Left renal pelvis (tissue), 4 donors: Measurements from ENCODE around the gene ZBTB17. TPM values are rescaled to one million over a fixed set of nuclear protein-coding genes. Genes with fewer than 3 reads are reported as not detected.
"Not testable (repeated sequence)": the region's sequence is repeated elsewhere in the genome, so short reads cannot be mapped to it uniquely, and the experiment has no call there.

Experiments
- DNase-seq, 4 donors: peaks; one replicate each; pipeline ENCODE4 v3.0.0-alpha.2; 2013; ENCODE audit warnings: low read depth in 4 of 4, low spot score in 3 of 4
- polyA plus RNA-seq, 4 donors: library from polyadenylated mRNA; unstranded; fragments of 120-200 nt; gene quantifications; one replicate each; pipeline ENCODE4 v1.2.1, GENCODE V29; 2013; ENCODE audit not compliant: insufficient read length in 4 of 4

The ZBTB17 gene
- polyA plus RNA-seq, 4 donors = 26.7 to 40.9 (median 28.5) TPM

DNA sequence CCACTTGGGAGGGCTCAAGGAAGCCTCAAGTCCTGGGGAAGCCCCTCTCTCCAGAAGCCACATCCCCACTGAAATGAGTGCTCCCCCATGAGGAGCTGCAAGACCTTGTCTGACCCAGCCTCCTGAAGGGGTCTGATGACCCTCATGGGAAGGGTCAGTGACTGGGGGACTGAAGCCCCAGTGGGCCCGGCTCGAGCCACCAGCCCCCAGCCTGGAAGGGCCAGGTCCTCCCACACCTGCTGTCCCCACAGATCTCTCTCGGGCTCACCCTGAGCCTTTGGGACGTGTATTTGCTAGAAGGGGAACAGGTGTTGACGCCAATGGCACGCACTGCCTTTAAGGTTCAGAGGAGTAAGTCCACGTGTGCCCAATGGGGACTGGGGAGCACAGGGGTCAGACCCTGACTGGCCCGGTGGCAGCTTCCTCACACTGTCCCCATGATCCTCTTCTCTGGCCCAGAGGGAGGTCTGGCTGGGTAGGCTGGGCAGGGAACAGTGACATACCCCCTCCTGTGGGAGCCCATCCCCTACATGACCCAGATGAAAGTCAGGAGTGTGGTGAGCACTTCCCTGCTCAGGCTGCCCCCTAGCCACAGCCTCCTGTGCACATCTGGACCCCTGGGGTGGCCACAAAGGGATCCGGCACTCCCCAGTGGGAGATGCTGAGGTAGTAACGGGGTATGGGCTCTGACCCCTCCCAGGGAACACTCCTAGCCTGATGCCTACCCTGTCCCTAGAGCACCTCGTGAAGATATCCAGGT, 15.7 kb upstream of the ZBTB17 start:
- DNase-seq = no peak

DNA sequence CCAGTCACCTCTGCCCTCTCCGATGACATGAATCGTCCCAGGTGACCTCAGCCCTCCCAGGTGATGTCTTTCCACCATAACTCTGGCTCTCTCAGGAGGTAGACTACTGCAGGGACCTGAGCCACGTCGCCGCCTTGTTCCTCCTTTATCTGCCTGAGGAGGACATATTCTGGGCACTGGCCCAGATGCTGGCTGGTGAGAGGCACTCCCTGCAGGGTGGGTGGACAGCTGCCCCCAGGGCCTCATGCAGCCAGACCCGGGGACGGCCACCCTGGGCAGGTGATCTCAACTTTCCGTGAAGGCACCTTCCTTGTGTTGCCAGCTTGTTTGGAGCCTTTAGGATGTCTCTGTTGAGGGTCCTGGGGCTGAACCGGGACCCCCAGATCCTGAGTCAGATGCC, 13.9 kb upstream of the ZBTB17 start:
- no peak for DNase-seq

DNA sequence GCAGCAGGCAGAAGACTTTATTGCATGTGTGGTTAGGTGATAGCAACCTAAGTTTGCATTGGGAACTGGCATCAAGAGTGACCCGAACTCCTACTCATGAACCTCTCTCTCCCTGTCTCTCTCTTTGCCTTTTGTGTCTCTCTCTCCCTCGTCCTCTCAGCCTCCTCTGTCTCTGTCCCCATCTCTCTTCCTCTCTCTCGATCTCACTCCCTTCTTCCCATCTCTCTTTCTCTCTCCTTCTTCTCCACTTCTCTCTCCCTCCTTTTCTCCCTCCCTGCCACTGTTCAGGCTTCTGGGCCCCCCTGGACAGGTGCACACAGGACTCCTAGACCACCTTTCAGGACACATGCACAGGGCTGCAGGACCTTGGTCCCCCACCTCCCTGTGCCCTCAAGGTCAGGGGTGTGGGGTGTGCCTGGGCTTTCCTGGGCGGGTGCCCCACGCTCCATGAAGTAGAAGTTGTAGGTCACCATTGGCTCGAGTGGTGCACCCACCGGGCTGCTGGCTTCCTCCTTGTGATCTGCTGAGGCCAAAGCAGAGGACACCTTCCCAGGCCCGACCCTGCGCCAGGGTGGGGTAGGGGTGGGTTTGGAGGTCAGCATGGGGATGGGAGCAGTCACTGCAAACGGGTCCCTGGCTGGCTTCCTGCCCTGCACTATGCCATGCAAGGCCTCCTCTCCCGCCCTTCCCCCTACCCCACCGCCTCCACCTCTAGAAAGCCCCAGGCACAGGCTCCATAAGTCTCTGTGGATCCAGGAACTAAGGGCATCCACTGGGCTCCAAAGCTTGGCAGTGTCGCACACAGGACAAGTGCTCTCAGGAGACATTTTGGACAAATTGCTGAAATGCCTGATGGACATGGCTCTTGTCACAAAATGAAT, 13.2 kb upstream of the ZBTB17 start:
- no peak for DNase-seq

DNA sequence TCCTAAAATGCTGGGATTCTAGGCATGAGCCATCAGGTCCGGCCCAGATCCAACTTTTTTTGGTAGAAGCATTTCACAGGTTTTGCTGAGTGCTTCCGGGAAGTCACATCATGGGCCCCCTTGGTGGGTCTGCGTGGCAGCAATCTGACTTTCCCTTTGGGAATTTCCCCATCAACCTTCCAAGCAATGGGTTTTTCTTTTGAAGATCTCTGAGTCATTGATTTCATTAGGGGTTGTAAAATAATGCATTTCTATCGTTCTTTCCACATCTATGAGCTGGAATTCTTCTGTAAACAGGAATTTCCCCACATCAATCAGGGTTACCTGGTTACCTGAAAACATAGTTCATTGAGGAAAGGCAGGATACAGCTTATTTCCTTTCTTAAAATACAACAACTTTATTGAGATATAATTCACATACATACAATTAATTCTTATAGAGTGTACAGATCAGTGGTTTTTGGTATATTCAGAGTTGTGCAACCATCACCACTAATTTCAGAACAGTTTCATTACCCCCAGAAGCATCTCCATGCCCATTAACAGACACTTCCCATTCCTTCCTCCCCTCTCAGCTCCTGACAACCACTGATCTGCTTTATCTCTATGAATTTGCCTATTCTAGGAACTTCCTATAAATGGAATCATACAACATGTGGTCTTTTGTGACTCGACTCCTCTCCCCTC, 9.9 kb upstream of the ZBTB17 start:
- DNase-seq = no peak

GRCh38 chr1:15983275-15983674, 7.4 kb upstream of the ZBTB17 start:
- DNase-seq = no peak

DNA sequence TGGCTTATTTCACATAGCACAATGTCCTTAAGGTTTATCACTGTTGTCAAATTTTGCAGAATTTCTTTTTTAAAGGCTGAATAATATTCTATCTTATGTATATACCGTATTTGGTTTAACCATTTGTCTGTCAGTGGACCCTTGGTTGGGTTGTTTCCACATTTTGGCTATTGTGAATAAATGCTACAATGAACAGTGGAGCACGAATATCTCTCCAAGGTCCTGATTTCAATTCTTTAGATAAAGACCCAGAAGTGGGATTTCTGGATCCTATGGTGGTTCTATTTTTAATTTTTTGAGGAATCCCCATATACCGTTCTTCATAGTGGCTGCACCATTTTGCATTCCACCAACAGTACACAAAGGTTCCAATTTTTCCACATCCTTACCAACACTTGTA, 5.8 kb upstream of the ZBTB17 start:
- no peak for DNase-seq

GRCh38 chr1:15977947-15978346, 2.0 kb upstream of the ZBTB17 start:
- not testable (repeated sequence) for DNase-seq

DNA sequence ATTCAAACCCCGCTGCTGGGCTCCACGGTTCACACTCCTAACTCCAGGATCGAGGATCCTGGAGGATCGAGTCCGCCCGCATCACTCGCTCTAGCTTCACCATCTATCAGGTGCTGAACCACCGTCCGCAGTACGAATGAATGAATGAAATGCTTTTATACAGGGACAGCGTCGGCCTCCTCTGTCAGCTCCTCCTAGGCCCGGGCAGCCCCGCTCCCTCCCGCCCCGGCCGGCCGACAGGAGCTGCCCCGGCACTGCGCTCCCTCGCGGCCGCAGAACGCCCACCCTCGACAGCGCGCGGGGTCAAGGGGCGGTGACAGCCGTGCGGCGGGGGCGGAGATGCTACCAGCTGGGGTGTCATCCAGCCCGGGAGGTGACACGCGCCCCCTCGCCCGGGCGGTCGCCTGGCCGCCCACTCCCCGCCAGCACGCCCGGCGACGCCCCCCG, 520 bp downstream of the ZBTB17 start:
- DNase-seq = no peak

GRCh38 chr1:15974855-15975254, 1.0 kb downstream of the ZBTB17 start:
- no peak for DNase-seq

DNA sequence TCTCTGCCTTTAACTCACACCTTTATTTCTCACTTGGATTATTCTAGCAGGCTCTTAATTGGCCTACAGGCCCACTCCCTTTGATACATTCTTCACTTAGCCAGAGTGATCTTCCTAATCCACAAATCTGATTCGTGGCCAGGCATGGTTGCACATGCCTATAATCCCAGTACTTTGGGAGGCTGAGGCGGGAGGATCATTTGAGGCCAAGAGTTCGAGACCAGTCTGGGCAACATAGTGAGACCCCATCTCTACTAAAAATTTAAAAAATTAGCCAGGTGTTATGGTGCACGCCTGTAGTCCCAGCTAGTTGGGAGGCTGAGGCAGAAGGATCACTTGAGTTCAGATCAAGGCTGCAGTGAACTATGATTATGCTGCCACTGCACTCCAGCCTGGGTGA, 2.1 kb downstream of the ZBTB17 start:
- DNase-seq = no peak

- no peak for DNase-seq
These were observed 3.5 kb downstream of the ZBTB17 start for GRCh38 chr1:15972409-15972808.

- DNase-seq = no peak
These were observed 5.0 kb downstream of the ZBTB17 start for GRCh38 chr1:15970911-15971310.

DNA sequence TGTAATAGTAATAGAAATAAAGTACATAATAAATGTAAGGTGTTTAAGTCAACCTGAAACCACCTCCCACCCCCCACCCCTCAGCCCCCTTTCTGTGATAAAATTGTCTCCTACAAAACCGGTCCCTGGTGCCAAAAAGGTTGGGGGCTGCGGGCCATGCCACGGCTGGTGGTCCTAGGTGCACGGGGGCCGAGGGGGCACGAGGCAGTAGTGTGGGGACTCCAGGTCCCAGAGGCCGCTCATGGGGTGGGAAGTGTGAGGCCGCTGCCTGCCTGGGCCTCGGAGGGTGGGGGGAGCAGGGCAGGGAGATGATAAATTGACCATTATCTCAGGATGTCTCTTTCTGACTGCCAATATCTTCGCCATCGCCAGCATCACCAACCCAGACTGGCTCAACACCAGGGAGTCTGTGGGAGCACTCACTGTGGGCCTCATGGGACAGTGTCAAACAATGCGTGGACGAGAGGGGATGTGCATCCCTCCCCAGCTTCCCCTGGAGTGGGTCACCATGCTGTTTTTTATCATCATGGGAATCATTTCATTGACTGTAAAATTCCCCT, 6.5 kb downstream of the ZBTB17 start:
- no peak for DNase-seq

GRCh38 chr1:15968172-15968571, 7.7 kb downstream of the ZBTB17 start:
- no peak for DNase-seq

GRCh38 chr1:15966956-15967344, 9.0 kb downstream of the ZBTB17 start:
- no peak for DNase-seq

GRCh38 chr1:15966081-15966955, 9.6 kb downstream of the ZBTB17 start:
- no peak for DNase-seq

DNA sequence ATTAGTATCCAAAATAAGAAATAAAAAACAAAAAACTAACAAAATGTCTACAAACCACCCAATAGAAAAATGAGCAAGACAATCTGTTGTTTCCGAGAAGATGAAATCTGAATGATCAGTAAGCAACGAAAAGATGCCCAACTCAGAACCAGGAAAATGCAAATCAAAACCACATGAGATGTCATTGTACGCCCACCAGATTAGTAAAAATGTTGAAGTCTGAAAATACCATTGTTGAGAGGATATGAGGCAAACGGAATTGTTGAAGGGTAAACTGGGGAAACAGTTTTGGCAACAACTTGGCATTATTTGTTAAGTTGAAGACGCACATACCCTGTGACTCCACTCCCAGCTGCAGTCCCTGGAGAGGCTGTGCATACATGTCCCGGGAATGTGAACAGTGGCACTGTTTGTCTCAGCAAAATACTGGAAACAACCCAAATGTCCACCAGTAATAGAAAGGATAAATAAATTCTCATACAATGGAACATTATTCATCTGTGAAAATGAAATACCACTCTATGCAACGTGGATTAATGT, 10.6 kb downstream of the ZBTB17 start:
- DNase-seq = no peak

DNA sequence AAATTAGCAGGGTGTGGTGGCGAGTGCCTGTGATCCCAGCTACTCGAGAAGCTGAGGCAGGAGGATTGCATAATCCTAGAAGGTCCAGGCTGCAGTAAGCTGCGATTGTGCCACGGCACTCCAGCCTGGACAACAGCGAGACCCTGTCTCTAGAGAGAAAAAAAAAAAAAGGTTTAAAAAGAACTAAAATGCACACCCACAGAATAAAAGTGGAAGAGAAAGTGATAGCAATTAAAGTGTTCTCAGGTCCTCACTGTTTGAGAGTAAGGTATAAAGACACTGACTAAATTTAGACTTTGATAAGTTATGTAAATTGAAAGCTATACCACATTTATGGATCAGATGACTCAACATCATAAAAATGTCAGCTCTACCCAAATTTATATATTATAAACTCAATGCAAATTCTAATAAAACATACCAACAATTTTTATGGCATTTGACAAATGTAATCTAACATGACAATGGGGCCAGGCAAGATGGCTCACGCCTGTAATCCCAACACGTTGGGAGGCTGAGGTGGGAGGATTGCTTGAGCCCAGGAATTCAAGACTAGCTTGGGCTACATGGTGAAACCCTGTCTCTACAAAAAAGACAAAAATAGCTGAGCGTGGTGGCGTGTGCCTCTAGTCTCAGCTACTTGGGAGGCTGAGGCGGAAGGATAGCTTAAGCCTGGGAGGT, 11.8 kb downstream of the ZBTB17 start:
- no peak for DNase-seq

DNA sequence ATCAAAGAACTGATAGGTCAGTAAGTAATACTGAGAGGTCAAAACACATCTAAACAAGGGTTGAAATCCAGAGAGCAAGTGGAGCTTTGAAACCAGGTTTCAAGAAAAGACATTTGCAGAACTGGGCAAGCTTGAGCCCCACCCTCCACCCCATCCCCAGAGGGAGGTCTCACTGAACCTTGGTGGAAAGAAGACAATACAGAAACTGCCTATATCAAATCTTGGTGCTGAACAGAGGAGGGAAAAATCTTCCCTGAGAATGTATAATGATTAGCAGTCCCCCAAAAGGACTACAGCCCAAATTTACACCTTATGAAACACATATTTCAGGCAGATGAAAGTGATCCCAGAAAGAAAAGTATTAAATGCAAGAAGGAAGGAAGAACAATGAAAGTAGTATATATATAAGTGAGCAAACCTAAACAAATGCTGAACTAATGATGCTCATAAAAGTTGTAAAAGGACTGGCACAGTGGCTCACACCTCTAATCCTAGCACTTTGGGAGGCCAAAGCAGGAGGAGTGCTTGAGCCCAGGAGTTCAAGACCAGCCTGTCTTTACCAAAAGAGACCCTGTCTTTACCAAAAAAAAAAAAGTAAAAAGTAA, 12.4 kb downstream of the ZBTB17 start:
- DNase-seq = no peak
